Lower leg skin (tissue), 3 donors: ENCODE results near the gene ZNF692.

Experiments
- POLR2A ChIP-seq, 2 donors: fragments of 450-650 bp; IDR thresholded peaks; one replicate each; pipeline ENCODE4 v1.6.1; 2016 to 2017; ENCODE audit warnings: antibody characterized with exemption in 2 of 2, mild to moderate bottlenecking in 1 of 2, moderate library complexity in 1 of 2
- TF ChIP-seq, protein P1 (sequence below), 3 donors: fragments of 450-650 bp; IDR thresholded peaks; one replicate each; pipeline ENCODE4 v1.5.1; 2016; ENCODE audit warnings: antibody characterized with exemption in 3 of 3, mild to moderate bottlenecking in 3 of 3, moderate library complexity in 2 of 3

DNA sequence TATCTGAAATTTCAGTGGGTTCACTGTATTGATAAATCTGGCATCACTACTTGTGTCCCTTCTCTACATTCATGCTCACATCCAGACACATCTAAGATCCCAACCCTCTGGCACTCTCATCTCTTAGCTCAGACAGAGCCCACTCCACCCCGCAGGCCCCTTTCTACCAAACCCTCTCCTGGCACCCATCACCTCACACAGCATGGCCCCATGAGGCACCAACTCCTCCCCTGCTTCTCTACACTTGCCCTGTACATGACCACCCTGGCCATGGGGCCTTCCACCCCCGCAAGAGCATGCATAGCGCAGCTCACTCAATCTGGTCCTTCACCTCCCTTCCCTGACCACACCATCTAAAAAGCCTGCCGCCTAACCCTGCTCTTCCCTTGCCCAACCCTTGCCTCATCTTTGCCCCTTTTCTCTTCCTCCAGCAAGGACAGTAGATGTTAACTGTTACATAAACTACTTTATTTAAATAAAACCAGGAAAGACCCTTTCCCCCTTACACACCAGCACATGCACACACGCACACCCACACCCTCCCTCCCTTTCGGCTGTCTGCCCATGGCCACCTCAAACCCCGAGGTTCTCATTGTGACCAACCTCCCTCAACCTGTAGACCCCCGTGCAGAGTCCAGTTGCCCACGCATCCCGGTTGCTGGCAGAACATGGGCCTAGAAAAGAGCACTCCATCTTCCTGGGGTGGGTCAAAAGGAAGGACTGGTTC lies 48.7 kb downstream of the ZNF692 start:
- TF ChIP-seq, protein P1, sequence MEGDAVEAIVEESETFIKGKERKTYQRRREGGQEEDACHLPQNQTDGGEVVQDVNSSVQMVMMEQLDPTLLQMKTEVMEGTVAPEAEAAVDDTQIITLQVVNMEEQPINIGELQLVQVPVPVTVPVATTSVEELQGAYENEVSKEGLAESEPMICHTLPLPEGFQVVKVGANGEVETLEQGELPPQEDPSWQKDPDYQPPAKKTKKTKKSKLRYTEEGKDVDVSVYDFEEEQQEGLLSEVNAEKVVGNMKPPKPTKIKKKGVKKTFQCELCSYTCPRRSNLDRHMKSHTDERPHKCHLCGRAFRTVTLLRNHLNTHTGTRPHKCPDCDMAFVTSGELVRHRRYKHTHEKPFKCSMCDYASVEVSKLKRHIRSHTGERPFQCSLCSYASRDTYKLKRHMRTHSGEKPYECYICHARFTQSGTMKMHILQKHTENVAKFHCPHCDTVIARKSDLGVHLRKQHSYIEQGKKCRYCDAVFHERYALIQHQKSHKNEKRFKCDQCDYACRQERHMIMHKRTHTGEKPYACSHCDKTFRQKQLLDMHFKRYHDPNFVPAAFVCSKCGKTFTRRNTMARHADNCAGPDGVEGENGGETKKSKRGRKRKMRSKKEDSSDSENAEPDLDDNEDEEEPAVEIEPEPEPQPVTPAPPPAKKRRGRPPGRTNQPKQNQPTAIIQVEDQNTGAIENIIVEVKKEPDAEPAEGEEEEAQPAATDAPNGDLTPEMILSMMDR (IDR thresholded peaks at IDR 0.05), result no peak
- no peak for TF ChIP-seq POLR2A (IDR thresholded peaks at IDR 0.05)
